ENCODE results near the gene RPS10.

- TF ChIP-seq CTCF (conservative IDR thresholded peaks at IDR 0.05; ENCODE audit: low read length) (no peak), EZH2phosphoT487 (IDR thresholded peaks at IDR 0.05; ENCODE audit: borderline replicate concordance) (no peak)
These were observed 13.1 kb downstream of the RPS10 start for GRCh38 chr6:34412643-34413214.

Data from Loucy (cell line).